Mesendoderm (in vitro differentiated cells): ENCODE measurements around the gene KIAA1217.
A peak's percentile ranks its signal among the peaks of the same experiment; 100 is the strongest.

Experiments used
- DNase-seq: peaks from one replicate; pipeline ENCODE4 v3.0.0; 2013
- H2AK5ac ChIP-seq: 2 replicates; pipeline ENCODE4 v1.6.1; 2013; ENCODE audit warnings: low read length, inconsistent platforms
- H2BK120ac ChIP-seq: 2 replicates; pipeline ENCODE4 v1.6.1; 2013; ENCODE audit warnings: low read depth, mild to moderate bottlenecking, low read length, moderate library complexity, mixed read lengths
- H2BK15ac ChIP-seq: replicated peaks from 2 replicates; pipeline ENCODE4 v1.6.1; 2013; ENCODE audit warnings: low read depth, mild to moderate bottlenecking, moderate library complexity
- H2BK5ac ChIP-seq: 2 replicates; pipeline ENCODE4 v1.6.1; 2013; ENCODE audit warnings: low read length, inconsistent platforms
- H3K18ac ChIP-seq: 2 replicates; pipeline ENCODE4 v1.6.1; 2013; ENCODE audit warnings: mild to moderate bottlenecking, low read length, mixed read lengths
- H3K23ac ChIP-seq: one replicate; pipeline ENCODE4 v1.6.1; 2013; ENCODE audit warnings: low read length
- H3K27ac ChIP-seq: 2 replicates; pipeline ENCODE4 v1.5.1; 2013; ENCODE audit warnings: low read depth, mild to moderate bottlenecking, inconsistent platforms, low read length, moderate library complexity
- H3K27me3 ChIP-seq: 2 replicates; pipeline ENCODE4 v1.6.1; 2013; ENCODE audit warnings: low read length, control low read depth, mild to moderate bottlenecking, inconsistent platforms; ENCODE audit not compliant: insufficient read depth, poor library complexity
- H3K36me3 ChIP-seq: 2 replicates; pipeline ENCODE4 v1.6.1; 2013; ENCODE audit warnings: low read length, inconsistent platforms; ENCODE audit not compliant: control insufficient read depth, insufficient read depth
- H3K4ac ChIP-seq: one replicate; pipeline ENCODE4 v1.6.1; 2013; ENCODE audit warnings: low read depth, mild to moderate bottlenecking, low read length, moderate library complexity
- H3K4me1 ChIP-seq: 2 replicates; pipeline ENCODE4 v1.6.1; 2013; ENCODE audit warnings: low read depth, low read length, inconsistent platforms; ENCODE audit not compliant: control insufficient read depth
- H3K4me2 ChIP-seq: 2 replicates; pipeline ENCODE4 v1.6.1; 2013; ENCODE audit warnings: low read length
- H3K4me3 ChIP-seq: 2 replicates; pipeline ENCODE4 v1.5.1; 2013; ENCODE audit warnings: mild to moderate bottlenecking, low read length
- H3K56ac ChIP-seq: one replicate; pipeline ENCODE4 v1.6.1; 2013; ENCODE audit warnings: low read length
- H3K79me1 ChIP-seq: 2 replicates; pipeline ENCODE4 v1.6.1; 2013; ENCODE audit warnings: low read length, inconsistent platforms
- H3K79me2 ChIP-seq: 2 replicates; pipeline ENCODE4 v1.6.1; 2013; ENCODE audit warnings: mild to moderate bottlenecking, low read length; ENCODE audit not compliant: control insufficient read depth, insufficient read depth
- H3K9ac ChIP-seq: 2 replicates; pipeline ENCODE4 v1.6.1; 2013; ENCODE audit warnings: low read length, inconsistent platforms
- H4K5ac ChIP-seq: one replicate; pipeline ENCODE4 v1.6.1; 2013; ENCODE audit warnings: low read length
- H4K8ac ChIP-seq: one replicate; pipeline ENCODE4 v1.6.1; 2013; ENCODE audit warnings: low read depth, mild to moderate bottlenecking, control low read depth, low read length, moderate library complexity
- WGBS: extraction: QIAGEN DNeasy Blood & Tissue Kit; methylation state at CpG from one replicate; pipeline ENCODE4 v1.1.7; 2013; ENCODE audit warnings: low lambda C conversion rate, missing lambda C conversion rate; ENCODE audit not compliant: insufficient coverage; ENCODE audit errors: extremely low coverage; 5-methylcytosine and 5-hydroxymethylcytosine counted together

Gene KIAA1217

GRCh38 chr10:24417053-24417452 lies 208.1 kb downstream of the KIAA1217 start:
- Histone ChIP-seq H2BK15ac (no peak overlapping the region), H3K4ac (no peak overlapping the region), H2BK120ac (no peak overlapping the region), H3K4me2 (no peak overlapping the region), H2BK5ac (no peak overlapping the region), H3K4me1 (no peaks in the 10 kb centered on the region), H3K36me3 (no peaks in the 10 kb centered on the region), H3K23ac (no peak overlapping the region), H3K27ac (no peak overlapping the region), H3K9ac (no peak overlapping the region), H3K56ac (no peak overlapping the region), H2AK5ac (no peak overlapping the region), H3K79me2 (no peaks in the 10 kb centered on the region), H4K5ac (no peak overlapping the region), H3K18ac (no peak overlapping the region), H3K27me3 (no peaks in the 10 kb centered on the region), H4K8ac (no peak overlapping the region), H3K79me1 (no peaks in the 10 kb centered on the region), H3K4me3 (no peak overlapping the region)
- WGBS, result no CpG with 5 or more reads among the region's 7 CpGs
- no peak for DNase-seq

GRCh38 chr10:24418532-24418931 lies 209.6 kb downstream of the KIAA1217 start:
- no peak overlapping the region for H2BK15ac ChIP-seq
- H3K27ac ChIP-seq, result no peak overlapping the region
- no peak overlapping the region for H3K4me3 ChIP-seq
- H2BK5ac ChIP-seq, result no peak overlapping the region
- H3K56ac ChIP-seq, result no peak overlapping the region
- H3K79me1 ChIP-seq, result no peaks in the 10 kb centered on the region
- H3K27me3 ChIP-seq, result no peaks in the 10 kb centered on the region
- no peak overlapping the region for H3K23ac ChIP-seq
- H3K79me2 ChIP-seq, result no peaks in the 10 kb centered on the region
- H3K36me3 ChIP-seq, result no peaks in the 10 kb centered on the region
- DNase-seq, result no peak
- no peak overlapping the region for H2BK120ac ChIP-seq
- no peak overlapping the region for H3K4ac ChIP-seq
- H3K9ac ChIP-seq, result no peak overlapping the region
- H2AK5ac ChIP-seq, result no peak overlapping the region
- H3K18ac ChIP-seq, result no peak overlapping the region
- H3K4me2 ChIP-seq, result no peak overlapping the region
- 100% methylated on average over 1 of the region's 4 CpGs for WGBS
- no peaks in the 10 kb centered on the region for H3K4me1 ChIP-seq
- no peak overlapping the region for H4K5ac ChIP-seq
- H4K8ac ChIP-seq, result no peak overlapping the region

- no peak overlapping the region for H2BK15ac ChIP-seq
- H3K27me3 ChIP-seq, result no peaks in the 10 kb centered on the region
- H2BK5ac ChIP-seq, result no peak overlapping the region
- H3K79me1 ChIP-seq, result no peaks in the 10 kb centered on the region
- H4K5ac ChIP-seq, result no peak overlapping the region
- no peaks in the 10 kb centered on the region for H3K79me2 ChIP-seq
- H2AK5ac ChIP-seq, result no peak overlapping the region
- H3K27ac ChIP-seq, result no peak overlapping the region
- no peak overlapping the region for H3K4me3 ChIP-seq
- no peak overlapping the region for H3K23ac ChIP-seq
- H3K9ac ChIP-seq, result no peak overlapping the region
- H2BK120ac ChIP-seq, result no peak overlapping the region
- no peaks in the 10 kb centered on the region for H3K4me1 ChIP-seq
- WGBS, result no CpG with 5 or more reads among the region's 3 CpGs
- no peak for DNase-seq
- H3K18ac ChIP-seq, result no peak overlapping the region
- H3K36me3 ChIP-seq, result no peaks in the 10 kb centered on the region
- H3K4ac ChIP-seq, result no peak overlapping the region
- no peak overlapping the region for H4K8ac ChIP-seq
- H3K4me2 ChIP-seq, result no peak overlapping the region
- H3K56ac ChIP-seq, result no peak overlapping the region
Observed at GRCh38 chr10:24419066-24419465, 210.1 kb downstream of the KIAA1217 start.

GRCh38 chr10:24425151-24425550 lies 216.2 kb downstream of the KIAA1217 start:
- Histone ChIP-seq H2BK15ac (no peak overlapping the region), H3K9ac (no peak overlapping the region), H3K4ac (no peak overlapping the region)

GRCh38 chr10:24427678-24428409 lies 218.9 kb downstream of the KIAA1217 start:
- Histone ChIP-seq H3K4ac (no peak overlapping the region), H4K5ac (no peak overlapping the region), H3K27me3 (no peaks in the 10 kb centered on the region), H3K4me3 (no peak overlapping the region), H2AK5ac (no peak overlapping the region), H3K79me1 (no peaks in the 10 kb centered on the region), H3K18ac (no peak overlapping the region), H2BK120ac (no peak overlapping the region), H3K4me1 (no peaks in the 10 kb centered on the region), H3K27ac (no peak overlapping the region), H4K8ac (no peak overlapping the region), H3K79me2 (no peaks in the 10 kb centered on the region), H3K56ac (no peak overlapping the region), H3K9ac (no peak overlapping the region), H2BK15ac (no peak overlapping the region), H3K23ac (no peak overlapping the region), H3K4me2 (no peak overlapping the region), H2BK5ac (no peak overlapping the region), H3K36me3 (no peaks in the 10 kb centered on the region)
- DNase-seq, result no peak
- no CpG with 5 or more reads among the region's 14 CpGs for WGBS

More at GRCh38 chr10:24425151-24425550, 216.2 kb downstream of the KIAA1217 start:
- Histone ChIP-seq H3K4me3 (no peak overlapping the region), H3K4me2 (no peak overlapping the region), H2BK120ac (no peak overlapping the region), H3K4me1 (no peaks in the 10 kb centered on the region), H3K56ac (no peak overlapping the region), H2AK5ac (no peak overlapping the region), H3K23ac (no peak overlapping the region), H3K27ac (no peak overlapping the region), H3K79me2 (no peaks in the 10 kb centered on the region), H3K36me3 (no peaks in the 10 kb centered on the region), H4K5ac (no peak overlapping the region), H4K8ac (no peak overlapping the region), H3K18ac (no peak overlapping the region), H3K27me3 (no peaks in the 10 kb centered on the region), H3K79me1 (no peaks in the 10 kb centered on the region), H2BK5ac (no peak overlapping the region)
- WGBS, result no CpG with 5 or more reads among the region's 1 CpG
- DNase-seq, result no peak

- H2BK120ac ChIP-seq, result no peak overlapping the region
- H3K4me2 ChIP-seq, result no peak overlapping the region
- H2BK15ac ChIP-seq, result no peak overlapping the region
- H3K27me3 ChIP-seq, result no peaks in the 10 kb centered on the region
- H3K4ac ChIP-seq, result no peak overlapping the region
- no peaks in the 10 kb centered on the region for H3K36me3 ChIP-seq
- no peak overlapping the region for H3K9ac ChIP-seq
- WGBS, result no CpG with 5 or more reads among the region's 2 CpGs
- no peak overlapping the region for H3K18ac ChIP-seq
- no peak overlapping the region for H4K8ac ChIP-seq
- no peak overlapping the region for H3K4me3 ChIP-seq
- H3K56ac ChIP-seq, result no peak overlapping the region
- H2AK5ac ChIP-seq, result no peak overlapping the region
- no peak overlapping the region for H3K27ac ChIP-seq
- H3K79me1 ChIP-seq, result no peaks in the 10 kb centered on the region
- H3K79me2 ChIP-seq, result no peaks in the 10 kb centered on the region
- no peaks in the 10 kb centered on the region for H3K4me1 ChIP-seq
- peak; percentile 61 for DNase-seq
- H3K23ac ChIP-seq, result no peak overlapping the region
- H2BK5ac ChIP-seq, result no peak overlapping the region
- no peak overlapping the region for H4K5ac ChIP-seq
Observed at GRCh38 chr10:24428410-24428782, 219.5 kb downstream of the KIAA1217 start.
